ENCODE results near the gene RAI14.
"Not testable (repeated sequence)": the region's sequence is repeated elsewhere in the genome, so short reads cannot be mapped to it uniquely, and the experiment has no call there.

RAI14 gene

GRCh38 chr5:34820593-34820992 lies 164.5 kb downstream of the RAI14 start:
- no peak for DNase-seq (ENCODE audit: low read depth)

DNA sequence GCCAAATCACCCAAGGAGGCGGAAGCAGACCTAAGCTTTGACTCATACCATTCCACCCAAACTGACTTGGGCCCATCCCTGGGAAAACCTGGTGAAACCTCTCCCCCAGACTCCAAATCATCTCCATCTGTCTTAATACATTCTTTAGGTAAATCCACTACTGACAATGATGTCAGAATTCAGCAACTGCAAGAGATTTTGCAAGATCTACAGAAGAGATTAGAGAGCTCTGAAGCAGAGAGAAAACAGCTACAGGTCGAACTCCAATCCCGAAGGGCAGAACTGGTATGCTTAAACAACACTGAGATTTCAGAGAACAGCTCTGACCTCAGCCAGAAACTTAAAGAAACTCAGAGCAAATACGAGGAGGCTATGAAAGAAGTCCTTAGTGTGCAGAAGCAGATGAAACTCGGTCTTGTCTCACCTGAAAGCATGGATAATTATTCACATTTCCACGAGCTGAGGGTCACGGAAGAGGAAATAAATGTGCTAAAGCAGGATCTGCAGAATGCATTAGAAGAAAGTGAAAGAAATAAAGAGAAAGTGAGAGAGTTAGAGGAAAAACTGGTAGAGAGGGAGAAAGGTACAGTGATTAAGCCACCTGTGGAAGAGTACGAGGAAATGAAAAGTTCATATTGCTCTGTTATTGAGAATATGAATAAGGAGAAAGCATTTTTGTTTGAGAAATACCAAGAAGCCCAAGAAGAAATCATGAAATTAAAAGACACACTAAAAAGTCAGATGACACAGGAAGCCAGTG lies 167.0 kb downstream of the RAI14 start:
- DNase-seq (ENCODE audit: low read depth), result no peak

- DNase-seq (ENCODE audit: low read depth), result no peak
Measured at GRCh38 chr5:34826347-34826746, 170.2 kb downstream of the RAI14 start.

DNA sequence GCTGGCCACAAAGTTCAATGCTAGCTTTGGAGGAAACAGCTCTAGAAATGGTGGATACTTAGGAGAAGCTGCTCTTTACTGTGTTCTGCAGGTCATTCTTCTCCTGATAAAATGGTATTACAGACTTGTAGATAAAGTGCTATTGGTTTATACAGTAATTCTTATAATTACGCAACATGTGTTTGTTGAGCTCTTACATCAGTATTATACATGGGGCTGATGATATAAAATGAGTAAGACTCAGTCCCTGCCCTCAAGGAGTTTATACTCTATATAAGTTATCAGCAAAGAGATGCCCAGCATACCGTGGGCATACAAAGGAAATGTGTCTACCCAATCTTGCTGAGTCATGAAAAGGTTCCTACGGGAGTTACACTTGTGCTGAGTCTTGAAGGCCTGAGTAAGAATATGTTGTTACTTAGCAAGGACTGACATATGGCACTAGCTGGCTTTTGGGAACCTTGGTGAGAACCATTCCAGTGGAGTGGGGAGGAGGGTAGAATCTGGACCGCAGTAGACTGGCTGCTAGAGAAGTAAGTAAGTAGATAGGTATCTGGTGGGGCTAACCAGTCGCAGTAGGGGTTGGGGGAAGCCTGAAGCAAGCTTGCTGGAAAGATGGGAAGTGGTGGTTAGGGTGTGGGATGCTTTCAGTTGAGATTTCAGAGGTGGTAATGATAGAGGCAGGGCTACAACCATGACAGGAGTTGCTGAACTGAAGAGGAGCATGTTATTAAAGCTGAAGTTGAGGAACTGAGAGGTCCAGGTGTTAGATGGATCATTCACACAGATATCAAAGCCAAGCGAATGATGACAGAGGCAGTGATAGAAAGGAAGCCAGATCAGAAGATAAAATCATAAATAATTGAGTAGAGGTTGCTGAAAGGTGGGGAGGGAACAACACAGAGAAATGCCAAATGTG lies 171.7 kb downstream of the RAI14 start:
- no peak for DNase-seq (ENCODE audit: low read depth)

GRCh38 chr5:34830827-34831226 lies 174.7 kb downstream of the RAI14 start:
- not testable (repeated sequence) for DNase-seq (ENCODE audit: low read depth)

DNA sequence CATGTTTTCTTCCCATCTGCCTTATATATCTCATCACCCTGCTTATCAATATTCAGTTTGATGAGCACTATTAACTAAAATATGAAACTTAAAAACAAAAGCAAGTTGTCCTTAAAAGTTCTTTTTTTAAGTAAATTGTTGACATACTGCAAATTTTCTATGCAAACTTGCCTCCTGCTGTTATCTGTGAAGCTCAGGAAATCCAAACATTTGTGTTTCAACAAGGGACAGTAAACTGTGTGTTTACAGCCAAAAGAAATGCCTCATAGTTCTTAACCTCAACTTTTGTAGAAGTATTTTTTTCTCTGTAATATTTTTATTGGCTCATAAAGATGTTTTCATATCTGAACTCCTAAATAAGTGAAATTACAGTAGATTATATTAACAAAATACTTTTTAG lies 175.2 kb downstream of the RAI14 start:
- DNase-seq (ENCODE audit: low read depth), result no peak

GRCh38 chr5:34832568-34832967 lies 176.4 kb downstream of the RAI14 start:
- DNase-seq (ENCODE audit: low read depth), result no peak

DNA sequence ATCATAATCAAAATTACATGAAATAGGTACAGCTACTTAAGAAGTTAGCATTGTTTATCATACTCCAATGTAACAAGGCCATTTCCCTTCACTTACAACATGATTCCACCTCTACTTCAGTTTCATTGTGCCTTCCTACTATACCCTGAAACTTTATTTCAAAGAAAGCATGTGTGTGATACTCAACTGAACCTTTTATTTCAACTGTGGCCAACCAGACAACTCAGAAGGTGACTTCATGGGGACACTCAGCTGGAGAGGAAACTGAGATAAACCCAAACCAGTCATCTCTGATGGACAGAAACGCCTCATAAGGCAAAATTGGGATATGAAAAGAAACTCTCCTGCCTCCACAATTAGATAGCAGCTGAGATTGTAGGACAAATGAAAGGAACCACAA lies 177.0 kb downstream of the RAI14 start:
- no peak for DNase-seq (ENCODE audit: low read depth)

DNA sequence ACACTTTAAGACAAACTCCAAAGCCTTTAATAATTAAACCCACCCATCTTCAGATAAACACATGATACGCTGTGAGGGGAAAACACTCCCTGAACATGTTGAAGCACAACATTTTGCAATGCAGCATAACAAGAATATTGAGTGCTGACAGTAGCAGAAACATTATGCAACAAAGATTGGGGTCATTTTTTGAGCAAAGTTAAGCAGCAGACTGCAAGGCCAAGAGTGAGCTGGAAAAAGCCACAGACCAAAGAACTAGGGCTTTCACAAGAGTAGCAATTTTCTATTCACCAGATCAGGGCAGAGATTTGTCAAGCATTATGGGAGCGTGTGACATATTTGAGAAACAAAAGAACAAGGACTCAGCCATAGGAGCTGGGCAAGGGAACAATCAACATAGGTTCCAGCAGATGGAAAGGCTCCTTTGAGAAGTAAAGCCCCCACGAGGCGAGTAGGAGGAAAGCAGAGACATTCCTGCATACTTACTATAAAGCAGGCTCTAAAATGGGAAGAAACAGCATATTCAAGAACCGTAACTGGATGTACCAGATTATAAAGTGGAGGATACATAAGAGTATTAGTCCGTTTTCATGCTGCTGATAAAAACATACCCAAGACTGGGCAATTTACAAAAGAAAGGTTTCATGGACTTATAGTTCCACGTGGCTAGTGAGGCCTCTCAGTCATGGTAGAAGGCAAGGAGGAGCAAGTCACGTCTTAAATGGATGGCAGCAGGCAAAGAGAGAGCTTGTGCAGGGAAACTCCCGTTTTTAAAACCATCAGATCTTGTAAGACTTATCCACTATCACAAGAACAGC lies 178.1 kb downstream of the RAI14 start:
- no peak for DNase-seq (ENCODE audit: low read depth)

DNA sequence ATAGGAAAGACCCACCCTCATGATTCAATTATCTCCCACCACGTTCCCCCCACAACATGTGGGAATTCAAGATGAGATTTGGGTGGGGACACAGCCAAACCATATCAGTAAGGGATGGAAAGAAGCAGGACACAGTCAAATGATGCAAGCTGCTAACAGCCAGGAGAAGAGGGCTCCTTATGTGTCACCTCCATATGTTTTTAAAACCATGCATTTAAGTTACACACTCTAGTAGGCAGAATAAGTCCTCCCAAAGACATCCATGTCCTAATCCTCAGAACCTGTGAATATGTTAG lies 178.6 kb downstream of the RAI14 start:
- DNase-seq (ENCODE audit: low read depth), result no peak

- DNase-seq (ENCODE audit: low read depth), result no peak
Measured at GRCh38 chr5:34835664-34836063, 179.5 kb downstream of the RAI14 start.

GRCh38 chr5:34838785-34839714 lies 182.9 kb downstream of the RAI14 start, which contains the start of gene TTC23L:
Gene TTC23L (plus strand): TSS chr5:34839164. CDS start chr5:34840672, 1,508 bp downstream.
- DNase-seq (ENCODE audit: low read depth), result peak; percentile 81

DNA sequence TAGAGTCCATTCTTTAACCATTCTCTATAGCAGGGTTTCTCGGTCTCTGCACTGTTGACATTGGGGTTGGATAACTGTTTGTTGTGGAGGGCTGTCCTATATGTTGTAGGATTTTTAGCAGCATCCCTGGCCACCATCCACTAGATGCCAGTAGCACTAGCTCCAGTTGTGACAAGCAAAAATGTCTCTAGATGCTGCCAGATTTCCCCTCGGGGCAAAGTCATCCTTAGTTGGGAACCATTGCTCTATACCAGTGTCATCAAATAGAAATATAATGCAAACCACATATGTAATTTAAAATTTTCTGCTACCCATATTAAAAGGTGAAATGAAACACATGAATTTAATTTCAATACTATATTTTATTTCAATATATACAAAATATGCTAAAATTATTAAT lies 185.7 kb downstream of the RAI14 start:
- DNase-seq (ENCODE audit: low read depth), result no peak

DNA sequence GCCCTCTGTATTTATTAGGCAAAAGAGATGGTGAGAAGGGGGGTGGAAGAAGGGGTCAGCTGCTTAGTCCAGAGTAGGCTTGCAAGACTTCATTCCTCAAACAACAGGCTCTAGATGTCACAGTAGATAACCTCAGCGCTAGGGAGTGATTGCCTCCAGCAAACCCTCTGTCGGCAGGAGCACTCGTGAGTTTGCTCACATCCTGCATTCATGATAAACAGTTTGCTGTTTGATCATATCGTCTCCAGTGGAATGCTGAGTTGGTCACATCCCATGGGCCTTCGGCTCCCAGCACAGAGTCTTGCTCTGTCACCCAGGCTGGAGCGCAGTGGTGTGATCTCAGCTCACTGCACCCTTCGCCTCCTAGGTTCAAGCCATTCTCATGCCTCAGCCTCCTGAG lies 186.4 kb downstream of the RAI14 start:
- no peak for DNase-seq (ENCODE audit: low read depth)

DNA sequence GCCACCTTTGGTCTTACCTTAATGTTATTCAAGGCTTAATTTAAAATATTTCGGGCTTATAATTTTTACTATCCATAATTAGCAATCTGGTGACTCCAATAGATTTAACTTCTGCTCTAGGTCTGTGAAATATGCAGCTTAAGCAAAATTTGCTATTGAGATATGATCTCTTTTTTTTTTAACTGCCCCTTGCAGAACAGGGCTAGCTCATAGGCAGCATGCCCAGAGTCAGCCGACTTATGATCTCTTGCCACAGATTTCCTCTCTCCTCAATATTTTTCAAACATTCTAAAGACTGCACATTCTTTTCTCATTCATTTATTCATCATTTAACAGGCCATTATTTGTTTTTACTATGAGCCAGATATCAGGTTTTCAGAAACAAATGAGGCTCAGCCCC lies 187.4 kb downstream of the RAI14 start:
- no peak for DNase-seq (ENCODE audit: low read depth)

DNA sequence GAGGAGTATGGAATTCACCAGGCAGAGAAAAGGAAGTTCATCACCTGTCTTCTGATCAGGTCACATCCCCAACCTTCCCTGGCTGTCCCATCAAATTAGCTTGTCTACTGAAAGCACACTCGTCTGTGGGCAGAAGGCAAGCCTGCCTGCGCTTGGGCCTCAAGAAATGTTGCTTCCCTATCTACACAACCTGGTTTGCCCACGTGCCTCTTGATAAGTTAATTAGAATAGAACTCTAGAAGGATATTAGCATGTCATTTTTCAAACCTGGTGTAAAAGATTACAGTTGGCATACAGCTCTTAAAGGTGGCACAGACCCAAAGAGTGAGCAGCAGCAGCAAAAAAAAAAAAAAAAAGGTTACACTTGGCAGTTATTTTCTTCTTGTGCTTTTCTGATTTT lies 188.0 kb downstream of the RAI14 start:
- no peak for DNase-seq (ENCODE audit: low read depth)

GRCh38 chr5:34844999-34845398 lies 188.9 kb downstream of the RAI14 start:
- no peak for DNase-seq (ENCODE audit: low read depth)

- DNase-seq (ENCODE audit: low read depth), result no peak
Measured at GRCh38 chr5:34847056-34847455, 190.9 kb downstream of the RAI14 start.

DNA sequence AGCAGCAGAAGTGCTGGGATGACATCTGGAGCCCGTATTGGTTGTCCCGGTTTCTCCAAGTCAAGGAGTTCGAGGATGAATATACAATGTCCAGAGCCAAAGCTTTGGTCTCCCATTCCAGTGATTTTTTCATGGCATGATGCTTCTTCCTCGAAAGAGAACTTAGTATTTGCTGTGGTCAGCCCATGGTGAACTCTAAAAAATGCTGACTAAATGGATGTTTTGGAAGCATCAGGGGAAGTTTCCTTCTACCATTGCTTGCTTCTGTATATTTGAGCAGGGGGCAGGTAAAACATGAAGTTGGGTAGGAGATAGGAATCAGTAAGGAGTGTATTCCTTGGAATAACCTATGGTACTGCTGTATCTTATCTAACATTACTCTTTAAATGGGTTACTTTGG lies 191.4 kb downstream of the RAI14 start:
- DNase-seq (ENCODE audit: low read depth), result no peak

DNA sequence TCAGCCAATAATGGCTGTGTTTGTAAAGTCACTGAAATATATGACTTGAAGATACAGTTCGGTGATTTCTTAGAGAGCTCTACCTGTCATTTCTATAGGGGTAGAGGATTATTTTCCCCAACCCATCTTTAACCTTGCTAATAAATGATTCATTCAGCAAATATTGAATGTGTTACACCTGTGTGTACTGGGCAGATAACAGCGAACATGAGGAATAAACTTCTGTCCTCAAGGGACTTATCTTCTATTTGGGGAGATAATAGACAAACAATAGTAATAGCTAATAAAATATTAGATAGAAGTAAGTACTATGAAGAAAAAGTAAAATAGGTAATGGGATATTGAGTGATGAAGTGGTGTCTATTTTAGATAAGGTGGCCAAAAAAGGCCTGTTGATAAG lies 192.1 kb downstream of the RAI14 start:
- DNase-seq (ENCODE audit: low read depth), result no peak

DNA sequence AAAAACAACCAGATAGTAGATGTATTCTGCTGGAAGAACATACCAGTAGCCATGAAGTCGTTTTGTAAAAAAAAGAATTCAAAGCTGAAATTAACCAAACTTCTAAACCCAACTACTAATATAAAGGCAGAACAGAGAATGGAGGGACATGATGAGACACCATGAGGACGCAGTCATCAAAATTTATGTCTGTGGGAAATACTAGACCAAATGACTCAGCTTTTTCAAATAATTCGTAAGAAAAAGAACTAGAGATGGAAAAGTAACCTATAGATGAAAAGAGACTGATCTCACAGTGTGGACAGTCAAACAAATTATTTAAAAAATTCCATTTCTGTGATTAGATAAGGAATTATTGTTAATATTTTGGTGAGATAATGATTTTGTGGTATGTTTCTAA lies 193.1 kb downstream of the RAI14 start:
- DNase-seq (ENCODE audit: low read depth), result no peak

Measured in activated T-cell treated with anti-CD3 and anti-CD28 coated beads for 24 hours (primary cell).